NCI-H2029 (cell line): ENCODE results near the gene ARHGAP9.
"Not testable (repeated sequence)": the region's sequence is repeated elsewhere in the genome, so short reads cannot be mapped to it uniquely, and the experiment has no call there.

ENCODE experiments used
- DNase-seq: peaks from one replicate; lab custom pipeline; 2025; lab: John Stamatoyannopoulos, UW

The ARHGAP9 gene

GRCh38 chr12:57479376-57480115, at the start of gene ARHGAP9:
Gene ARHGAP9, minus strand, starts transcription at chr12:57479866. Its CDS starts 460 bp downstream, at chr12:57479406.
- DNase-seq: no peak

DNA sequence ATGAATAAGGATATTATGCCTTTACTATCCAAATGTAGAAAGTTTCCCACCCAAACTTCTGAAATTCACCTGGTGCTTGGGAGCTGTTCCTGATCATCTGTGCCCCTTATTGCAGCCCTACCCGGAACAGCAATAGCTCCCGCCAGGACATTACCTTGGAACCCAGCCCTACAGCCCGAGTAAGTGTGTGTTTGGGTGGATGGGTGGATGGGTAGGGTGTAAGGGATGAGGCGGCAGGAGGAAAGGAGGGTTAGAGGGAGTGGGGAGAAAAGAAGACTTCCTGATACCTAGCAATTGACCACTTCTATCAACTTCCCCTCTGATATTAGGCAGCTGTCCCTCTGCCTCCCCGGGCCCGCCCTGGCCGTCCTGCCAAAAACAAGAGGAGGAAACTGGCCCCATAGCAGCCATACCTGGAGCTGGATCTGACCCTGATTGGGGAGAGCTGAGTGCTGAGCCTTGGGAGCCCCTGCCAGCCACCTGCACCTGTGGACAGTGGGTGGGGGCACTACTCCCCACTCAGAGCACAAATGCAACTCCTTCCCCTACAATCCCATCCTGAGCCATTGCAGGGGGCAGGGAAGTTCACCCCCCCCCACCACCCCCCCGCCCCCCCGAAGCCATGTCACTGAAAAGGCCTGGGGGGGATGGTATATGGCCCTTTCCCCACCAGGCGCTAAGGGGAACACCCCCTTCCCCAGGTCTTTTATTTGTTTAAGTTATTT, 49.3 kb upstream of the ARHGAP9 start:
- DNase-seq: no peak

- DNase-seq: no peak
These were observed 48.5 kb upstream of the ARHGAP9 start for GRCh38 chr12:57528176-57528575.

DNA sequence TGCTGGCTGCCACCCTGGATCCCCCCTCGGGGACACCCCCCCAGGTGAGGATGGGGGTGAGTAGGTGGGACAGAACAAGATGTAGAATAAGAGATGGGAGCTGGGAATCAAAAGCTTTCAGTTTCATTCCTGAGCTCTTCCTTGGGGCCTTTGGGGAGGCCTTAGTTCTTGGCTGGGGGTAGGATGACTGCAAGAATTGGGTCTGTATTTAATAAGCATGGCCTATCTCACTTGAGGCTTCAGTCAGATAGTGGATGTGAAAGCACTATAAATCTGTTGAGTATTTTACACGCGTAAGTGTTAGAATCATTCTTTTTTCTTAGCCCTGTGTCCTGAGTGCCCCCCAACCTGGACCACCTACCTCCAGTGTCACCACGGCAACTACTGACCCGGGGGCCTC, 47.5 kb upstream of the ARHGAP9 start:
- no peak for DNase-seq

DNA sequence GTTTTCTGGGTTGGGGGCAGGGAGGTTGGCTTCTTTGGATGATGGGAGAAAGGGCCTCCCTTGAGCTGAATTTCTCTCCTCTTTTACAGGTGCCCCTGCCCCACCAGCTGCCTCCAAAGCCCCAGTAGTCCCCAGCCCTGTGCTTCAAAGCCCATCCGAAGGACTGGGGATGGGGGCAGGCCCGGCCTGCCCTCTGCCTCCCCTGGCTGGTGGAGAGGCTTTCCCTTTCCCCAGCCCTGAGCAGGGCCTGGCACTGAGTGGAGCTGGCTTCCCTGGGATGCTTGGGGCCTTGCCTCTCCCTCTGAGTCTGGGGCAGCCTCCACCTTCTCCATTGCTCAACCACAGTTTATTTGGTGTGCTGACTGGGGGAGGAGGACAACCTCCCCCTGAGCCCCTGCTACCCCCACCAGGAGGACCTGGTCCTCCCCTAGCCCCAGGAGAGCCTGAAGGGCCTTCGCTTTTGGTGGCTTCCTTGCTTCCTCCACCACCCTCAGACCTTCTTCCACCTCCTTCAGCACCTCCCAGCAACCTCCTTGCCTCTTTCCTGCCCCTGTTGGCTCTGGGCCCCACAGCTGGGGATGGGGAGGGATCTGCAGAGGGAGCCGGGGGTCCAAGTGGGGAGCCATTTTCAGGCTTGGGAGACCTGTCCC, 46.9 kb upstream of the ARHGAP9 start:
- DNase-seq: no peak

DNA sequence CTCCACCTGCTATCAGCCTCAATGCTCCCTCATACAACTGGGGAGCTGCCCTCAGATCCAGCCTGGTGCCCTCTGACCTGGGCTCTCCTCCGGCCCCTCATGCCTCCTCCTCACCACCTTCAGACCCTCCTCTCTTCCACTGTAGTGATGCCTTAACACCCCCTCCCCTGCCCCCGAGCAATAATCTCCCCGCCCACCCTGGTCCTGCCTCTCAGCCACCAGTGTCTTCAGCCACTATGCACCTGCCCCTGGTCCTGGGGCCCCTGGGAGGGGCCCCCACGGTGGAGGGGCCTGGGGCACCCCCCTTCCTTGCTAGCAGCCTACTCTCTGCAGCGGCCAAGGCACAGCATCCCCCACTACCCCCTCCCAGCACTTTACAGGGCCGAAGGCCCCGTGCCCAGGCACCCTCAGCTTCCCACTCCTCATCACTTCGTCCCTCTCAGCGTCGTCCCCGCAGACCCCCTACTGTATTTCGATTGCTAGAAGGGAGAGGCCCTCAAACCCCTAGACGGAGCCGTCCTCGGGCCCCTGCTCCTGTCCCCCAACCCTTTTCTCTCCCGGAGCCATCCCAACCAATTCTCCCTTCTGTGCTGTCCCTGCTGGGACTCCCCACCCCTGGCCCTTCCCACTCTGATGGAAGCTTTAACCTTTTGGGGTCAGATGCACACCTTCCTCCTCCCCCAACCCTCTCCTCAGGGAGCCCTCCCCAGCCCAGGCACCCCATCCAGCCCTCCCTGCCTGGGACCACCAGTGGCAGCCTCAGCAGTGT, 46.1 kb upstream of the ARHGAP9 start:
- no peak for DNase-seq

DNA sequence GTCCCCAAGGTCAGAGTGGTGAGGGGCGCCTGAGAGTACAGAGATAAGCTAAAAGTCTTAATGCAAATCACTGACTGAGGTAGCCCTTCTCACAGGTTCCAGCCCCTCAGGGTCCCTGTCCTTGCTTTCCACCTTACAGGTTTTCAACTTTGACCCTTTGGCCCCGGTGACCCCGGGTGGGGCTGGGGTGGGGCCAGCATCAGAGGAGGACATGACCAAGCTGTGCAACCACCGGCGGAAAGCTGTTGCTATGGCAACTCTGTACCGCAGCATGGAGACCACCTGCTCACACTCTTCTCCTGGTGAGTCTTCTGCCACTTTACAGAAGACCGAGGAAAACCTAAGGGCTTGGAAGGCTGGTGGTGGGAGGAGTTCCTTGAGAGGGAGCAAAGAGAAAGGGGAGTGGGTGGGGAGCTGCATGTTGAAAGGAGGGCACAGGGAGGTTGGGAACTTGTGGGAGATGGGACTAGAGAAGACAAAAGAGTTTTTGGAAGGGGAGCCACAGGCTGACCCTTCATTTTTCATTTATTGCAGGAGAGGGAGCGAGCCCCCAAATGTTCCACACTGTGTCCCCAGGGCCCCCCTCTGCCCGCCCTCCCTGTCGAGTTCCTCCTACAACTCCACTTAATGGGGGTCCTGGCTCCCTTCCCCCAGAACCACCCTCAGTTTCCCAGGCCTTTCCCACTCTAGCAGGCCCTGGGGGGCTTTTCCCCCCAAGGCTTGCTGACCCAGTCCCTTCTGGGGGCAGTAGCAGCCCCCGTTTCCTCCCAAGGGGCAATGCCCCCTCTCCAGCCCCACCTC, 45.3 kb upstream of the ARHGAP9 start:
- no peak for DNase-seq

DNA sequence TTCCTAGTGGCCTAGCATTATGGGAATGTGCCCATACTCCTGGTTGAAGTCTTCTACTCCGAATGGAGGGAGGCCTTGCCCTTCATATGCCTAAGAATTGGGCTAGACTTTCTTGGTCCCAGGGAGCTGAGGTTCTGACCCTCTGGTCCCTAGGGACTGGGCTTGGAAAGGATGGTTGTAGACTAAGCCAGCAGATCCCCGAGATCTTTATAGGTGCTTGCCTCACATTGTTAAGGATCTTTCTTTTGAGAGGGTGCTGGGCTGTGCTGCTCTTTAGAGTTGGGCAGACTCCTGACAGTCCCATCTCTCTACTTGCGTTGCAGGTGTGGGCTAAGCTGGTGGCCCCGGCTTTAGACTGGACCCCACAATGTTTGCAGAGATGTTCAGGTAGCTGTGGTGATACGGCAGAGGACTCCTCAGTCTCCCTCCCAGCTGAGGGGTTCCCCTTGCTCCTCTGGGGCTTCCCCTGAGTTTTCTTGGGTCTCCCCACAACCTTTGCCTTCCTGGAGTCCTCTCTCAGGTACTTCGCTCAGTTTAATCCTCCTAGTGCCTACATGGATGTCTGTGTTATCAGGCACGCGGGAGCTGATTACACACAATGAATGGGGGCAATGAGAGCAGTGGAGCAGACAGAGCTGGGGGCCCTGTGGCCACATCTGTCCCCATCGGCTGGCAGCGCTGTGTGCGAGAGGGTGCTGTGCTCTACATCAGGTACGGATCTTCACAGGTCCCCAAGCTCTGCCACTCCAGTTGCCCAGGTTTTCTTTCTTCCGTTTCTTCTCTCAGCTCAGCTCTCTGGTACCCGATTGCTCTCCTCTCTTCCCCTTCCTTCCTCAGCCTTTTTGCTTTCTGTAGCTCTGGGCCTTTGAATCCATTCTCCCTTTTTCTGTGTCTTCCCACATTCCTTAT, 44.3 kb upstream of the ARHGAP9 start:
- DNase-seq: no peak

- no peak for DNase-seq
These were observed 43.4 kb upstream of the ARHGAP9 start for GRCh38 chr12:57522887-57523705.

- DNase-seq: peak; percentile 84
These were observed 42.6 kb upstream of the ARHGAP9 start, which contains the start of gene MBD6 for GRCh38 chr12:57522011-57522886. Gene MBD6, plus strand, starts transcription at chr12:57522824. Its CDS starts 1,480 bp downstream, at chr12:57524304.

DNA sequence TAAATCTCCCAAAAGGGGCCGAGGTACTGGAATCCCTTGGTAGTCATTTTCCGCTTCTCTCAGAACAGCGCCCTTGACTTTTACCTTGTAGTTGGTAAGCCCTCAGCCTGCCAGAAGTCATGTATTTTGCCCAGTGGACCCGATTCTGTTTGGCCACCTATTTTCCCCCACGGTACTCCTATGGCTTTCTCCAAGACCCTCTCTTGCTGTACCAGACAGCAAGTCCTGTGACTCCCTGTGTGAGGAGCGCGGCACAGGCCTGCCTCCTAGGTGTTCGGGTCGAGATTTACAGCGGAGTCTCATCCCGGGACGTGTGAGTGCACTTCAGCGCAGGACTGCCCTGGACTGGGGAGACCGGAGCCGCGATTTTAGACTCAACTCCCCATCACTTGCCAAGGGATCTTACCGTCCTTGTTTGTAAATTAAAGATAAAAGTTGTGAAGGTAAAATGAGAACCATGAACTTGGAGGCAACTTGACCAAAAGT, 41.9 kb upstream of the ARHGAP9 start:
- DNase-seq: no peak

GRCh38 chr12:57520053-57520818, 40.6 kb upstream of the ARHGAP9 start, which contains the start of gene DDIT3:
Gene DDIT3, minus strand, starts transcription at chr12:57520514. Its CDS starts 3,108 bp downstream, at chr12:57517406.
- DNase-seq: peak; percentile 99

GRCh38 chr12:57519796-57520052, 40.1 kb upstream of the ARHGAP9 start:
- DNase-seq: peak; percentile 19

DNA sequence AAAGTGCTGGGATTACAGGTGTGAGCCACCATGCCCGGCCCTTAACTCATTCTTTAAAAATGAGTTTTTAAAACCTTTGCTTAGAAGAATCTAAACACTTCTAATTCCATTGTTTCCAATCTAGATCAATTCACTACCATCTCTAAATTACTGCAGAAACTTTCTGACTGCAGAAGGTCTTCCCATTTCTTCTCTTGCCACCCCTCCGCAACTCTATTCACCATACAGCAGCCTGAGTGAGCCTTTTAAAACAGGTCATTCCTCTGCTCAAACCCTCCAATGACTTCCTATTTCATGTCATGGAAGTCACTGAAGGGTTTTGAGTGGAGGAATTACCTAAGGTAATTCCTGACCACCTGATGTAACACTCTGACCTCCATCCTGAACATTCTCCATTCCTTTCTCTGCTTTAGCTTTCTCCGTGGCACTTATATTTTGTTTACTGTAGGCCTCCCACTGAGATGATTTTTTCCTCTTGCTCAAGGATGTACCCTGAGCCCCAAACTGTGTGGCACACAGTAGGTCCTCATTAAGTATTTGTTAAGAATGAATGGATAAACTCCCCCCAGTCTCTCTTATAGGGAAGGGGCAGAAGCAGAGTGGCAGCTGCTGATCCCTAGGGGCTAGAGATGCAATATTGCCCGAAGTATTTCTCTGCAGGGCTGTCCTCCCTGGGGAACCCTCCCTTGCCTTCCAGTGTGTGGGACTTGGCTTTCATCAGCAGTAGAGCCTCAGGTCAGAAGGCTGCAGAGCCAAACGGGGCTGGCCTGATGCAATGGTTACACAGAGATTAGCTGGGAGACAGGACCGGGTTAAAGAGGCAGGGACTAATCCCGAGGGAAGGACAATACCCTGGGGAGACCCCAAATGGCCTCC, 39.5 kb upstream of the ARHGAP9 start:
- no peak for DNase-seq

DNA sequence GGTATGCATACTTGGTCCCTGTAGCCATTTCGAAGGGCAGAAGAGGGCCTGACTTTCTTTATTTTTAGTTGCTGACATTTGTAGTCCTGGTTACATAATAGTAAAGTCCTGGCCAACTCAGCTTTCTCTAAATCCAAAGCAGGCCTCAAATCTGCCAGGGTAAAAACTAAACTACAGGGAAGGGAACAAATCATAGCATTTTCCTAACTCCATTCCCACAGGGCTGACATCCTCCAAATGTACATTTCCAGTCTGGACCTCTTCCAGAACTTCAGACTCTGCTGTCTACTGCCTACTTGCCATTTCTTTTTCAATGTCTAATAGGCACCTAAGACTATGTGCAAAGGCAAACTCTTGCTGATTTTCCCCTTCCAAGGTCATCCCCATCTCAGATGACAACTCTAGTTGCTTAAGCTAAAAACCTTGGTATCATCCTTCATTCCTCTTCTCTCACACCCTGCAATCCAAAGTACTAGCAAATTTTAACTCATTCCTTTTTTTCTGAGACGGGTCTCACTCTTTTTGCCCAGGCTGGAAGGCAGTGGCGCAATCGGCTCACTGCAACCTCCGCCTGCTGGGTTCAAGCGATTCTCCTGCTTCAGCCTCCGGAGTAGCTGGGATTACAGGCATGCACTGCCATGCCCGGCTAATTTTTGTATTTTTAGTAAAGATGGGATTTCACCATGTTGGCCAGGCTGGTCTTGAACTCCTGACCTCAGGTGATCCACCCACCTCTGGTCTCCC, 38.7 kb upstream of the ARHGAP9 start:
- no peak for DNase-seq

- DNase-seq: not testable (repeated sequence)
These were observed 38.1 kb upstream of the ARHGAP9 start for GRCh38 chr12:57517718-57518117.
